Stimulated activated CD8-positive, alpha-beta memory T cell treated with anti-CD3 and anti-CD28 coated beads, Interleukin-7, amount 100 ng/mL, for 1 hour (primary cell): ENCODE measurements around the gene RABL2A.
"Not testable (repeated sequence)": the region's sequence is repeated elsewhere in the genome, so short reads cannot be mapped to it uniquely, and the experiment has no call there.

ENCODE experiments used
- DNase-seq, 2 donors: peaks; one replicate each; pipeline ENCODE4 v3.0.0-alpha.2; 2020; ENCODE audit warnings: low read depth in 2 of 2

The RABL2A gene

DNA sequence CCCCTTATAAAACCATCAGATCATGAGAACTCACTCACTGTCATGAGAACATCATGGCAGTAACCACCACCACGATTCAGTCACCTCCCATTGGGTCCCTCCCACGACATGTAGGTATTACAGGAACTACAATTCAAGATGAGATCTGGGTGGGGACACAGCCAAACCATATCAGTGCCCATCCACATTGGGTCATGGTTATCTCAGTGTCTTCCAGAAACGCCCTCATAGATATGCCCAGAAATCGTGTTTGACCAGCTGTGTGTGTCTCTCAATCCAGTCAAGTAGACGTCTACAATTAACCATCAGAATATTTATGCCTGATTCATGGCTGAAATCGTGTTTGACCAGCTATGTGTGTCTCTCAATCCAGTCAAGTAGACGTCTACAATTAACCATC lies 17.2 kb upstream of the RABL2A start:
- DNase-seq, result not testable (repeated sequence)

DNA sequence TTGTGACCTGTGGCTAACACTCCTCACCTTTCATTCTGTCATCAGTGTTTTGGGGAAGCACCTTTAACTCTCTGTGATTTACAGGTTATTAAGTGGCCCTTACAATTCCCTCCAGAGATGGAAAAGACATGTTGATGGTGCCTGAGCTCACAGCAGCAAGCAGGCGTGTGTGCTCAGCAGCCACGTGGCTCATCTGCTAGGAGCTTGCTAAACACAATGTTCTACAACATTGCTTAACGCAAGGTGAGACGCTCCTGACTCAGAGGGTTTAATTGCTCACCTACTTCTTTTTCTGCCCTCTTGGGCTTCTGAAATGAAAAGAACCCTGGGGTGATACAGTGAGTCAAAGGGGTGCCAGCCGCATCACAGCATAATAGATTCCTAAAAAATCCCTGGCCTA lies 6.1 kb upstream of the RABL2A start:
- DNase-seq, result not testable (repeated sequence)

- not testable (repeated sequence) for DNase-seq
Observed at GRCh38 chr2:113625906-113626305, 1.2 kb upstream of the RABL2A start.

GRCh38 chr2:113632849-113633345 lies 5.8 kb downstream of the RABL2A start:
- not testable (repeated sequence) for DNase-seq

DNA sequence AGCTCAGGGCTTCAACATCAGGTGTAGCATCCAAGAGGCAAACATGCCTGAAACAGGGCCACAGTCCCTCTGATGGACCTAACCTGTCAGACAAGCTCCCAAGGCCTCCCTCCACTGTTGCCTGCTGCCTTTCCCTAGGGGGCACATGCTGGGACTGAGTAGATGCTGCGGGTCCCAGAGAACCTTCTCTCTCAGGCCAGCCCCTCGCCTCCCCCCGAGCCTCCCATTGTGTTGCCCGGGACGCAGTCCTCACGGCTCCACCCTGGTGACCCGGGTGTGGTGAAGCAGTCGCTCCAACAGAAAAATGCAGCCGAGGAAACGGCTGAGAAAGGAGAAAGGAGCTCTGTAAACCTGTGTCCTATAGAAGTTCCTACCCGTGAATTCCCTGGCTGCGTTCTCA lies 8.3 kb downstream of the RABL2A start:
- not testable (repeated sequence) for DNase-seq

GRCh38 chr2:113636226-113636625 lies 9.2 kb downstream of the RABL2A start:
- not testable (repeated sequence) for DNase-seq

- DNase-seq, result not testable (repeated sequence)
Observed at GRCh38 chr2:113638084-113638483, 11.0 kb downstream of the RABL2A start.

- DNase-seq, result not testable (repeated sequence)
Observed at GRCh38 chr2:113646217-113646616, 19.2 kb downstream of the RABL2A start.

GRCh38 chr2:113650834-113651815 lies 24.1 kb downstream of the RABL2A start:
- not testable (repeated sequence) for DNase-seq

DNA sequence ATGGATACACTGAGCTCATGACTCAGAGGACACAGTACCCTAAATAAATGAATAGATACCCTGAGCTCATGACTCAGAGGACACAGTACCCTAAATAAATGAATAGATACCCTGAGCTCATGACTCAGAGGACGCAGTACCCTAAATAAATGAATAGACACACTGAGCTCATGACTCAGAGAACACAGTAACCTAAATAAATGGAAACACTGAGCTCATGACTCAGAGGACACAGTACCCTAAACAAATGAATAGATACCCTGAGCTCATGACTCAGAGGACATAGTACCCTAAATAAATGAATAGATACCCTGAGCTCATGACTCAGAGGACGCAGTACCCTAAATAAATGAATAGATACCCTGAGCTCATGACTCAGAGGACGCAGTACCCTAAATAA lies 25.5 kb downstream of the RABL2A start:
- DNase-seq, result not testable (repeated sequence)

GRCh38 chr2:113656031-113656624 lies 29.1 kb downstream of the RABL2A start:
- DNase-seq, result not testable (repeated sequence)

DNA sequence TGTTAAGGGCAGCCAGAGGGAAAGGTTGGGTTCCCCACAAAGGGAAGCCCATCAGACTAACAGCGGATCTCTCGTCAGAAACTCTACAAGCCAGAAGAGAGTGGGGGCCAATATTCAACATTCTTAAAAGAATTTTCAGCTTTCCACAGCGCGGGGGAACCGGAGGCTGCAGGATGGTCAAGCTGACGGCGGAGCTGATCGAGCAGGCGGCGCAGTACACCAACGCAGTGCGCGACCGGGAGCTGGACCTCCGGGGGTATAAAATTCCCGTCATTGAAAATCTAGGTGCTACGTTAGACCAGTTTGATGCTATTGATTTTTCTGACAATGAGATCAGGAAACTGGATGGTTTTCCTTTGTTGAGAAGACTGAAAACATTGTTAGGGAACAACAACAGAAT lies 30.7 kb downstream of the RABL2A start:
- DNase-seq, result not testable (repeated sequence)

GRCh38 chr2:113663285-113664060 lies 36.4 kb downstream of the RABL2A start:
- DNase-seq, result not testable (repeated sequence)

DNA sequence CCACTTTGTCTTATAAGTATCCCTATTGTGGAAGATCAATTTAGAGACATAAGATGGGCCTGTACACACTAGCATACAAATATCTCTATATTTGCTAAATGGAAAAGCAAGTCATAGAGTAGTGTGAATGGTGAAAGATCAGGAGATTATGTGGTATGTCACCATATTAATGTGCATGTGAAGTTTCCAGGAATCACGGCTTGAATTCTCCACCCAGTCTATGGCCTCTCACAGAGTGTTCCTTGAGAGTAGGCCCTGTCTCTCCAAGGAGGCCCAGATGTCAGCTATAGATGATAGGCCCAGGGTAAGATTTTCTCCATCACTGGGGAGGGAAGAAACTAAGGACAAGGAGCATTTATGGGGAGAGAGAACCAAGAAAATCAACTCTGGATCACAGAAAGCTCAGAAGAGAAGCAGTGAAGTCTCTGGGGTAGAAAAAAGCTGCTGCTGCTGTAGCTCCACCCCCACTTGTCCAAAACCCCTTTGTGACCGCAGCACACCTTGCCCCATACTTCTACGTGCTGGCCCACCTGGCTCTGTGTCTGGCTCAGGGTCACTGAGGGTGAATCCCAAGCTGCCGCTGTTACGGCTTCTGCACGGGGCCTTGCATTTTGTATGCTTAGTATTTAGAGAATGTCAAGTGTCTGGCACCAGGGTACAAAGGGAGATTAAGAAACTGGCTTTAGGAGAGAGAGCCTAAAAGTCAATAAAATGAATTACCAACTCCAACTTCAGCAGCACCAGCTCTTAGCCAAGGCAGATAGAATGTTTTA lies 37.9 kb downstream of the RABL2A start:
- not testable (repeated sequence) for DNase-seq

DNA sequence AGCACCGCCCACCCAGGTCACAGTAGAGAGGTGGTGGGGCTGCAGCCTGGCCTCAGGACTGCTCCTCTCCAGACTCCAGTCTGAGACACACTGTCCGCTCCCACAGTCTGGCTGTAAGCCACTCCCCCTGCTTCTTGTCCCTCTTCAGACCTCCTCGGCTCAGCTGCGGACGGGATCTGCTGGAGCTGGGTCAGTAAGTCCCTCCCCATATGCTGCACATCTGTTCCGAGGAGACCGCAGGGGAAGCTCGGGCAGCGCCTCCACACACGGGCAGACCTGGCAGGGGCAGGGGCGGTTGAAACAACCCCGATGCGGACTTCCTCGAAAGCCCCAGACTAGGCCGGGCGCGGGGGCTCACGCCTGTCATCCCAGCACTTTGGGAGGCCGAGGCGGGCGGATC lies 41.9 kb downstream of the RABL2A start:
- DNase-seq, result not testable (repeated sequence)

DNA sequence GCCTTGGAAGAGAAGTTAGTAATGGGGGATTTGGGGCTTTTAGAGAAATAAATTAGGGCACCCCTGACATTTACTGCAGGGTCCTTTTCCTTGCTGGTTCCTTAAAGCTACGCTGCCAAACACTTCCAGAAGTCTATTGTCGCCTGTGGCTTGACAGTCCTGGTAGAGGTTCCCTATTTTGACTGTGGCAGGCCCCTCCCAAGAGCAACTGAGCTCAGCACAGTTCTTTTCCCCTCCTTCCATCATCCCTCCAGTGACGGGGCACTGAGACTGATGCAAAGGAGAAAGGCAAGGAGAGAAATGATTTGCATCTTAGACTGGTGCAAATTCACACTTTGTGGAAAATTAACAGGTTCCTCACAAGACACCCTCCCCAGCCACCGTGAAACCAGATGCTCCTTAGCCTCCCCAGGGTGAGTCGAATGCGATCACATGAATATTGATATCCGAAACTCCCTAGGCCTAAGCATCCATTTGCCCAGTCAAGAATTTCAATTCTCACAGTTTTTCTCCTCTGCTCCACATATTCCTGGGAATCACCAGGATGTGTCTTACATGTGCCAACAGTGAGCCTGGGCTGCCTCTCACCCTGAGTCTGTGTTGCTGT lies 45.4 kb downstream of the RABL2A start:
- no peak for DNase-seq

- no peak for DNase-seq
Observed at GRCh38 chr2:113675875-113676274, 48.8 kb downstream of the RABL2A start.

DNA sequence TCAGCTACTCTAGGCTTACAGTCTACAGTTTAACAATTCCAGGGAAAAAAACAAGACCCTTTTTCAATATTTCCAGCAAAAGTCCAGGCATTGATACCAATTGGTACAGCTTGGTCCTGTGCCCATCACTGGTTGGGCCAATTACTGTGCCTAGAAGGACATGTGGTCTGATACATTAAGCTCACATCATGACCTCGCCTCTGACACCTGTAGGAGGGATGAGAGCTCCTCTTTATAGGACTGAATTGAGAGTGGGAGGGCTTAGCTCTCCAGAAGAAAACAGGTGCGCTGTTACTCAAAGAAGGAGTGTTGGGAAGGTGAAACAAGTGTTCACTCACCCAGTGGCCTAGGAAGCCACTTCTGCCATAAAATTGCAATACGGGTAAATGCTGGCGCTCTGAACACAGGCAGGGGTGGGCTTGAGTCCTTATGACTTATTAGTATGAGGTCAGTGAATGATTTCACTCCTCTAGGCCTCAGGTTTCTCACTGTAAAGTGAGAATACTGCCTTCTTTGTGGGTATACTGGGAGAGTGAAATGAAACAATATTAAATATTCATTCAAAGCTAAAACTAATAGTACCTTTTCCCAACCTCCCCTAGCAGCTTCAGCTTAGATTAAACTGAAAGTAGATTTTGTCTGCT lies 49.7 kb downstream of the RABL2A start:
- DNase-seq, result no peak

- DNase-seq, result no peak
Observed at GRCh38 chr2:113677330-113677729, 50.3 kb downstream of the RABL2A start.

GRCh38 chr2:113679457-113679856 lies 52.4 kb downstream of the RABL2A start:
- no peak for DNase-seq
